ENCODE data around the gene FMNL1. TPM values are rescaled to one million over a fixed set of nuclear protein-coding genes. Genes with fewer than 3 reads are reported as not detected.
A peak's percentile ranks its signal among the peaks of the same experiment; 100 is the strongest.

FMNL1 gene
- total RNA-seq, 2 experiments from 2014 or later: 228 to 242 TPM

- Mint-ChIP-seq H3K27ac (peak overlapping the region; percentile 100), H3K4me3 (peak overlapping the region; percentile 100), H3K27me3 (ENCODE audit: low read depth) (no peaks in the 10 kb centered on the region), H3K9me3 (no peaks in the 10 kb centered on the region), H3K4me1 (ENCODE audit: low read depth) (peaks cover 88% of the 10 kb centered on the region), H3K36me3 (ENCODE audit: low read depth) (peaks cover 28% of the 10 kb centered on the region)
- CTCF ChIA-PET: interaction anchor here (0.8 to 11.9 kb wide), 7 partner anchors 9 to 198 kb away, joined by 3 to 412 read pairs (median 7); partner anchors contain the start of genes ACBD4 and FMNL1
- intact Hi-C loops (cut with micrococcal nuclease): no loop called here
- no peak for DNase-seq
These were observed 8.7 kb downstream of the FMNL1 start for GRCh38 chr17:45230410-45230786.

- H3K27me3 Mint-ChIP-seq (ENCODE audit: low read depth): no peaks in the 10 kb centered on the region
These were observed 9.2 kb downstream of the FMNL1 start for GRCh38 chr17:45230787-45231480.

GRCh38 chr17:45231481-45232116 is 9.9 kb downstream of the FMNL1 start:
- intact Hi-C loops (cut with micrococcal nuclease): no loop called here
- Mint-ChIP-seq H3K27ac (peak overlapping the region; percentile 100), H3K4me1 (ENCODE audit: low read depth) (peaks cover 85% of the 10 kb centered on the region), H3K36me3 (ENCODE audit: low read depth) (peaks cover 29% of the 10 kb centered on the region), H3K27me3 (ENCODE audit: low read depth) (no peaks in the 10 kb centered on the region), H3K9me3 (no peaks in the 10 kb centered on the region), H3K4me3 (peak overlapping the region; percentile 2)
- peak; percentile 44 for DNase-seq
- CTCF ChIA-PET: interaction anchor here (0.6 to 11.9 kb wide), 9 partner anchors 10 to 154 kb away, joined by 3 to 412 read pairs (median 6); partner anchors contain the start of genes ACBD4 and FMNL1

More at GRCh38 chr17:45230787-45231480, 9.2 kb downstream of the FMNL1 start:
- H3K27ac Mint-ChIP-seq: peak overlapping the region; percentile 100
- peak overlapping the region; percentile 100 for H3K4me3 Mint-ChIP-seq
- intact Hi-C loops (cut with micrococcal nuclease): no loop called here
- DNase-seq: no peak
- peaks cover 89% of the 10 kb centered on the region for H3K4me1 Mint-ChIP-seq (ENCODE audit: low read depth)
- peaks cover 30% of the 10 kb centered on the region for H3K36me3 Mint-ChIP-seq (ENCODE audit: low read depth)
- CTCF ChIA-PET: interaction anchor here (0.8 to 11.9 kb wide), 9 partner anchors 10 to 197 kb away, joined by 3 to 412 read pairs (median 4); partner anchors contain the start of genes ACBD4 and FMNL1
- no peaks in the 10 kb centered on the region for H3K9me3 Mint-ChIP-seq

GRCh38 chr17:45232514-45233422 is 11.1 kb downstream of the FMNL1 start:
- peaks cover 76% of the 10 kb centered on the region for H3K4me1 Mint-ChIP-seq (ENCODE audit: low read depth)
- intact Hi-C loops (cut with micrococcal nuclease): no loop called here
- CTCF ChIA-PET: interaction anchor here (0.6 to 11.9 kb wide), 9 partner anchors 12 to 157 kb away, joined by 3 to 412 read pairs (median 5); partner anchors contain the start of genes ACBD4 and FMNL1
- peaks cover 33% of the 10 kb centered on the region for H3K36me3 Mint-ChIP-seq (ENCODE audit: low read depth)
- H3K9me3 Mint-ChIP-seq: no peaks in the 10 kb centered on the region
- peak overlapping the region; percentile 100 for H3K27ac Mint-ChIP-seq
- no peak overlapping the region for H3K4me3 Mint-ChIP-seq
- no peaks in the 10 kb centered on the region for H3K27me3 Mint-ChIP-seq (ENCODE audit: low read depth)
- no peak for DNase-seq

- no peaks in the 10 kb centered on the region for H3K9me3 Mint-ChIP-seq
These were observed 11.8 kb downstream of the FMNL1 start for GRCh38 chr17:45233423-45233924.

GRCh38 chr17:45234641-45235415 is 13.1 kb downstream of the FMNL1 start:
- Mint-ChIP-seq H3K36me3 (ENCODE audit: low read depth) (peaks cover 49% of the 10 kb centered on the region), H3K9me3 (no peaks in the 10 kb centered on the region), H3K27me3 (ENCODE audit: low read depth) (no peaks in the 10 kb centered on the region), H3K4me3 (no peak overlapping the region), H3K4me1 (ENCODE audit: low read depth) (peaks cover 58% of the 10 kb centered on the region), H3K27ac (peak overlapping the region; percentile 89)
- DNase-seq: peak; percentile 63
- intact Hi-C loops (cut with micrococcal nuclease): loop anchor here (1.0 kb wide), 4 partner anchors 9 to 150 kb away; no protein-coding TSS in a partner anchor
- CTCF ChIA-PET: interaction anchor here (0.8 to 11.9 kb wide), 17 partner anchors 13 to 150 kb away, joined by 3 to 412 read pairs (median 5); partner anchors contain the start of genes ACBD4 and FMNL1

More at GRCh38 chr17:45233423-45233924, 11.8 kb downstream of the FMNL1 start:
- Mint-ChIP-seq H3K27me3 (ENCODE audit: low read depth) (no peaks in the 10 kb centered on the region), H3K36me3 (ENCODE audit: low read depth) (peaks cover 39% of the 10 kb centered on the region), H3K27ac (peak overlapping the region; percentile 89), H3K4me3 (no peak overlapping the region), H3K4me1 (ENCODE audit: low read depth) (peaks cover 69% of the 10 kb centered on the region)
- DNase-seq: no peak
- intact Hi-C loops (cut with micrococcal nuclease): no loop called here
- CTCF ChIA-PET: interaction anchor here (0.7 to 11.9 kb wide), 6 partner anchors 12 to 156 kb away, joined by 3 to 412 read pairs (median 5); partner anchors contain the start of genes ACBD4 and FMNL1

GRCh38 chr17:45235416-45236281 is 14.0 kb downstream of the FMNL1 start:
- Mint-ChIP-seq H3K27me3 (ENCODE audit: low read depth) (no peaks in the 10 kb centered on the region), H3K36me3 (ENCODE audit: low read depth) (peaks cover 50% of the 10 kb centered on the region)
- CTCF ChIA-PET: interaction anchor here (0.8 to 11.9 kb wide), 20 partner anchors 12 to 150 kb away, joined by 3 to 412 read pairs (median 4); partner anchors contain the start of genes ACBD4 and FMNL1

GRCh38 chr17:45236282-45236606 is 14.6 kb downstream of the FMNL1 start:
- DNase-seq: no peak
- Mint-ChIP-seq H3K4me1 (ENCODE audit: low read depth) (peaks cover 47% of the 10 kb centered on the region), H3K36me3 (ENCODE audit: low read depth) (peaks cover 55% of the 10 kb centered on the region), H3K9me3 (no peaks in the 10 kb centered on the region), H3K27me3 (ENCODE audit: low read depth) (no peaks in the 10 kb centered on the region), H3K4me3 (no peak overlapping the region), H3K27ac (peak overlapping the region; percentile 89)
- CTCF ChIA-PET: interaction anchor here (0.5 to 11.9 kb wide), 14 partner anchors 11 to 149 kb away, joined by 3 to 412 read pairs (median 4); partner anchors contain the start of genes ACBD4 and FMNL1
- intact Hi-C loops (cut with micrococcal nuclease): no loop called here

More at GRCh38 chr17:45235416-45236281, 14.0 kb downstream of the FMNL1 start:
- Mint-ChIP-seq H3K27ac (peak overlapping the region; percentile 89), H3K4me3 (no peak overlapping the region), H3K4me1 (ENCODE audit: low read depth) (peaks cover 50% of the 10 kb centered on the region), H3K9me3 (no peaks in the 10 kb centered on the region)
- intact Hi-C loops (cut with micrococcal nuclease): loop anchor here (1.0 kb wide), 4 partner anchors 9 to 150 kb away; no protein-coding TSS in a partner anchor
- DNase-seq: peak; percentile 89

GRCh38 chr17:45237686-45238085 is 16.0 kb downstream of the FMNL1 start:
- Mint-ChIP-seq H3K9me3 (no peaks in the 10 kb centered on the region), H3K27ac (peak overlapping the region; percentile 64), H3K4me1 (ENCODE audit: low read depth) (peaks cover 34% of the 10 kb centered on the region), H3K27me3 (ENCODE audit: low read depth) (no peaks in the 10 kb centered on the region), H3K36me3 (ENCODE audit: low read depth) (peaks cover 50% of the 10 kb centered on the region), H3K4me3 (no peak overlapping the region)
- DNase-seq: no peak
- intact Hi-C loops (cut with micrococcal nuclease): no loop called here
- CTCF ChIA-PET: interaction anchor here (4.5 to 11.9 kb wide), 2 partner anchors 10 to 17 kb away, joined by 34 to 412 read pairs; partner anchors contain the start of gene FMNL1

GRCh38 chr17:45238155-45238774 is 16.6 kb downstream of the FMNL1 start:
- peak overlapping the region; percentile 64 for H3K27ac Mint-ChIP-seq
- intact Hi-C loops (cut with micrococcal nuclease): no loop called here
- H3K36me3 Mint-ChIP-seq (ENCODE audit: low read depth): peaks cover 53% of the 10 kb centered on the region
- H3K27me3 Mint-ChIP-seq (ENCODE audit: low read depth): no peaks in the 10 kb centered on the region
- CTCF ChIA-PET: interaction anchor here (4.5 to 11.9 kb wide), 2 partner anchors 9 to 17 kb away, joined by 34 to 412 read pairs; partner anchors contain the start of gene FMNL1
- peaks cover 32% of the 10 kb centered on the region for H3K4me1 Mint-ChIP-seq (ENCODE audit: low read depth)
- no peaks in the 10 kb centered on the region for H3K9me3 Mint-ChIP-seq
- DNase-seq: no peak
- H3K4me3 Mint-ChIP-seq: no peak overlapping the region

All from activated naive CD4-positive, alpha-beta T cell treated with anti-CD3 and anti-CD28 coated beads for 36 hours (primary cell).